ENCODE data around the gene CDC73.

- TF ChIP-seq CTCF (IDR thresholded peaks at IDR 0.05) (peak; percentile 91), EZH2 (IDR thresholded peaks at IDR 0.05) (no peak)
These were observed 61.3 kb downstream of the CDC73 start for GRCh38 chr1:193183019-193183627.
